Measurements from ENCODE around the gene CNRIP1. TPM values are rescaled to one million over a fixed set of nuclear protein-coding genes. Genes with fewer than 3 reads are reported as not detected.
A peak's percentile ranks its signal among the peaks of the same experiment; 100 is the strongest.

CNRIP1 gene
- total RNA-seq, 1 donor from 2014 or later: 8.8 TPM

GRCh38 chr2:68342470-68342869 is 22.7 kb upstream of the CNRIP1 start:
- TF ChIP-seq, protein P1, sequence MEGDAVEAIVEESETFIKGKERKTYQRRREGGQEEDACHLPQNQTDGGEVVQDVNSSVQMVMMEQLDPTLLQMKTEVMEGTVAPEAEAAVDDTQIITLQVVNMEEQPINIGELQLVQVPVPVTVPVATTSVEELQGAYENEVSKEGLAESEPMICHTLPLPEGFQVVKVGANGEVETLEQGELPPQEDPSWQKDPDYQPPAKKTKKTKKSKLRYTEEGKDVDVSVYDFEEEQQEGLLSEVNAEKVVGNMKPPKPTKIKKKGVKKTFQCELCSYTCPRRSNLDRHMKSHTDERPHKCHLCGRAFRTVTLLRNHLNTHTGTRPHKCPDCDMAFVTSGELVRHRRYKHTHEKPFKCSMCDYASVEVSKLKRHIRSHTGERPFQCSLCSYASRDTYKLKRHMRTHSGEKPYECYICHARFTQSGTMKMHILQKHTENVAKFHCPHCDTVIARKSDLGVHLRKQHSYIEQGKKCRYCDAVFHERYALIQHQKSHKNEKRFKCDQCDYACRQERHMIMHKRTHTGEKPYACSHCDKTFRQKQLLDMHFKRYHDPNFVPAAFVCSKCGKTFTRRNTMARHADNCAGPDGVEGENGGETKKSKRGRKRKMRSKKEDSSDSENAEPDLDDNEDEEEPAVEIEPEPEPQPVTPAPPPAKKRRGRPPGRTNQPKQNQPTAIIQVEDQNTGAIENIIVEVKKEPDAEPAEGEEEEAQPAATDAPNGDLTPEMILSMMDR (IDR thresholded peaks at IDR 0.05; ENCODE audit: insufficient read depth, low read length, poor library complexity, severe bottlenecking): no peak
- no peak overlapping the region for H3K4me3 ChIP-seq (ENCODE audit: low read depth, low read length)
- no peak for DNase-seq (ENCODE audit: low read depth)
- no peaks in the 10 kb centered on the region for H3K27me3 ChIP-seq (ENCODE audit: control insufficient read depth, insufficient read depth, low read length)
- H3K36me3 ChIP-seq (ENCODE audit: control insufficient read depth, insufficient read depth, low read length): no peaks in the 10 kb centered on the region

- TF ChIP-seq, protein P1 (IDR thresholded peaks at IDR 0.05; ENCODE audit: insufficient read depth, low read length, poor library complexity, severe bottlenecking): no peak
- H3K4me3 ChIP-seq (ENCODE audit: low read depth, low read length): no peak overlapping the region
Measured at GRCh38 chr2:68341583-68341982, 21.8 kb upstream of the CNRIP1 start.

GRCh38 chr2:68341062-68341329 is 21.2 kb upstream of the CNRIP1 start:
- H3K4me3 ChIP-seq (ENCODE audit: low read depth, low read length): no peak overlapping the region
- TF ChIP-seq, protein P1 (IDR thresholded peaks at IDR 0.05; ENCODE audit: insufficient read depth, low read length, poor library complexity, severe bottlenecking): no peak
- no peaks in the 10 kb centered on the region for H3K36me3 ChIP-seq (ENCODE audit: control insufficient read depth, insufficient read depth, low read length)
- no peaks in the 10 kb centered on the region for H3K27me3 ChIP-seq (ENCODE audit: control insufficient read depth, insufficient read depth, low read length)
- no peak for DNase-seq (ENCODE audit: low read depth)

More at GRCh38 chr2:68341583-68341982, 21.8 kb upstream of the CNRIP1 start:
- Histone ChIP-seq H3K36me3 (ENCODE audit: control insufficient read depth, insufficient read depth, low read length) (no peaks in the 10 kb centered on the region), H3K27me3 (ENCODE audit: control insufficient read depth, insufficient read depth, low read length) (no peaks in the 10 kb centered on the region)
- no peak for DNase-seq (ENCODE audit: low read depth)

DNA sequence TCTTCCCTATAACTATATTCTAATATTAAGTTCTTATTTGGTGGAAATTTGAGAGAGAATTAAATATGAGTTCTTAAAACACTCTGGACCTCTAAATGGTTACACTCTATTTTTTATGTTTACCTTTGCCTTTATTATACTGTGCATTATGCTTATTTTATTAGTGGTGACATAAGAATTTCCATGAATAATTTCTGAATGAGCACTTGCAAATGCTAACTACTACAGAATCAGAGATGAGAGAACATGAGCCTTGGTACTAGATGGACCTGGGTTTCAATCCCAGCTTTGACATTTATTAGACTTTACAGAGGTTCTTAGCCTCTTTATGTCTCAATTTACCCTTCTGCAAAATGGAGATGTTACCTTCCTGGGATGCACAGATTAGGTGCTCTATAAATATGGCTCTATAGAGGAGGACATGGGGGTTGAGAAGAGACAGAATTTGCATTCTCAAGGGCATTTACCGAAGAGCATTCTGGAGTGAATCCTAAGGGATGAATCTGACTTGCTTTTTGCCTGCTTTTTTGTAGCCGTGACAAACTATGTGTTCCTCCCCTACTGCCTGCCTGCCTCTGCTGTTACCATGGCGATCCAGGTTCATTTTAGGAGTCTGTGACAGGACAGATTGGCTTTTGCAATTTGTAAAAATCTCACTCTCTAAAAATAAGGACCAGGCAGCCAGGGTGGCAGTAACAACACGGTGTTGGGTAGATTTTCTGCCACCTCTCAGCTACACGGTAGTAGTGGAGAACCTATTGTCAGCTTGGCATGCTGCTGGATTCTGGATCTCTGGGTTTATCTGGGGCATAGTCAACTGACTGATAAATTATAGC is 20.7 kb upstream of the CNRIP1 start:
- TF ChIP-seq, protein P1 (IDR thresholded peaks at IDR 0.05; ENCODE audit: insufficient read depth, low read length, poor library complexity, severe bottlenecking): no peak
- Histone ChIP-seq H3K4me3 (ENCODE audit: low read depth, low read length) (no peak overlapping the region), H3K36me3 (ENCODE audit: control insufficient read depth, insufficient read depth, low read length) (no peaks in the 10 kb centered on the region), H3K27me3 (ENCODE audit: control insufficient read depth, insufficient read depth, low read length) (no peaks in the 10 kb centered on the region)
- DNase-seq (ENCODE audit: low read depth): no peak

- Histone ChIP-seq H3K36me3 (ENCODE audit: control insufficient read depth, insufficient read depth, low read length) (no peaks in the 10 kb centered on the region), H3K4me3 (ENCODE audit: low read depth, low read length) (no peak overlapping the region), H3K27me3 (ENCODE audit: control insufficient read depth, insufficient read depth, low read length) (no peaks in the 10 kb centered on the region)
- peak; percentile 39 for DNase-seq (ENCODE audit: low read depth)
- TF ChIP-seq, protein P1 (IDR thresholded peaks at IDR 0.05; ENCODE audit: insufficient read depth, low read length, poor library complexity, severe bottlenecking): no peak
Measured at GRCh38 chr2:68336192-68336591, 16.4 kb upstream of the CNRIP1 start.

DNA sequence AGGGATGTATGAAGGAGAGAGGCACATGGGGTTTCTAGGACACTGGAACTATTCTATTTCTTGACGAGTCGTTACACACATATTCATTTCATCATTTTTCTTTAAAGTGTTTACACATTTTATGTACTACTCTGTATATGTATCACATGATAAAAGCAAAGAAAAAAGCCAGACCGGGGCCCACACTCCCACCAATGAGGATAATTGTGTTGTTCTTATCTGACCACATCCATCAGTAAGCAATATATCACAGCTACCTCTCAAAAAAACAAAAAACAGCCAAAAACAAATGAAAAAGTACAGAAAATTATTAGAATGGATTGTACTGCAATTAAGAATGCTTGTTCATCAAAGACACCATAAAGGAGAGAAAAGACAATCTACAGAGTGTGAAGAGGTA is 14.2 kb upstream of the CNRIP1 start:
- H3K27me3 ChIP-seq (ENCODE audit: control insufficient read depth, insufficient read depth, low read length): no peaks in the 10 kb centered on the region
- DNase-seq (ENCODE audit: low read depth): no peak
- H3K36me3 ChIP-seq (ENCODE audit: control insufficient read depth, insufficient read depth, low read length): no peaks in the 10 kb centered on the region
- no peak overlapping the region for H3K4me3 ChIP-seq (ENCODE audit: low read depth, low read length)
- TF ChIP-seq, protein P1 (IDR thresholded peaks at IDR 0.05; ENCODE audit: insufficient read depth, low read length, poor library complexity, severe bottlenecking): no peak
